K562 (cell line): Measurements from ENCODE around the gene ZNF460. TPM values are rescaled to one million over a fixed set of nuclear protein-coding genes. Genes with fewer than 3 reads are reported as not detected.

Experiments used
- BRF1 ChIP-seq: IDR thresholded peaks from 3 replicates; pipeline ENCODE4 v1.6.1; 2011; ENCODE audit warnings: borderline replicate concordance, mild to moderate bottlenecking; ENCODE audit not compliant: insufficient read length; ENCODE audit errors: extremely low read depth
- CREM ChIP-seq: IDR thresholded peaks from 2 replicates; pipeline ENCODE4 v1.6.1; 2014; ENCODE audit warnings: antibody characterized with exemption, low read depth
- ESRRA ChIP-seq: fragments of 450-650 bp; IDR thresholded peaks from 2 replicates; pipeline ENCODE4 v1.6.1; 2014; ENCODE audit warnings: low read depth, mild to moderate bottlenecking, moderate library complexity, borderline replicate concordance
- KLF13 ChIP-seq: fragments of 450-650 bp; IDR thresholded peaks from 2 replicates; pipeline ENCODE4 v1.6.1; 2016; ENCODE audit warnings: missing genetic modification characterization, low read depth, mild to moderate bottlenecking, missing compliant biosample characterization, moderate library complexity, borderline replicate concordance
- MAZ ChIP-seq, 2 experiments: fragments of 450-650 bp in 1 of 2; sonication (generic) in 1 of 2; formaldehyde crosslinking; IDR thresholded peaks in 1 of 2; conservative IDR thresholded peaks in 1 of 2; 2 replicates each; pipeline versions ENCODE4 v1.4.0 to v1.5.0; 2020; ENCODE audit warnings: mild to moderate bottlenecking in 1 of 2, missing genetic modification reagents in 1 of 2
- NCOA1 ChIP-seq: fragments of 450-650 bp; IDR thresholded peaks from 2 replicates; pipeline ENCODE4 v1.6.1; 2016; ENCODE audit warnings: low read depth
- NR2C1 ChIP-seq, 2 experiments: fragments of 450-650 bp; IDR thresholded peaks; 2 replicates each; pipeline ENCODE4 v1.6.1; 2017; ENCODE audit warnings: mild to moderate bottlenecking in 2 of 2, antibody characterized with exemption in 1 of 2, inconsistent platforms in 1 of 2, missing compliant biosample characterization in 1 of 2, missing genetic modification characterization in 1 of 2
- PHF20 ChIP-seq: fragments of 450-650 bp; IDR thresholded peaks from 2 replicates; pipeline ENCODE4 v1.6.1; 2018; ENCODE audit not compliant: partially characterized antibody
- PKNOX1 ChIP-seq: fragments of 450-650 bp; IDR thresholded peaks from 2 replicates; pipeline ENCODE4 v1.6.1; 2016
- POLR2G ChIP-seq: fragments of 200-400 bp; formaldehyde crosslinking; IDR thresholded peaks from 2 replicates; pipeline ENCODE4 v1.6.1; 2017; ENCODE audit warnings: low read depth, mild to moderate bottlenecking, antibody characterized with exemption, low read length, moderate library complexity
- PPARD ChIP-seq: fragments of 250-450 bp; sonication (Bioruptor Pico); IDR thresholded peaks from 2 replicates; pipeline ENCODE4 v1.8.0; 2022; ENCODE audit warnings: inconsistent platforms, mild to moderate bottlenecking, moderate library complexity
- RBM39 ChIP-seq: fragments of 200-400 bp; formaldehyde crosslinking; optimal IDR thresholded peaks from 2 replicates; pipeline ENCODE3; 2018; ENCODE audit warnings: low read depth, low read length
- SMAD2 ChIP-seq: fragments of 150-350 bp; IDR thresholded peaks from 2 replicates; pipeline ENCODE4 v1.6.1; 2014; ENCODE audit warnings: low read depth, mild to moderate bottlenecking, low read length
- SMARCC2 ChIP-seq: fragments of 450-650 bp; IDR thresholded peaks from 2 replicates; pipeline ENCODE4 v1.6.1; 2017; ENCODE audit warnings: antibody characterized with exemption, moderate library complexity, mild to moderate bottlenecking, low read depth
- ZFP1 ChIP-seq: fragments of 450-650 bp; formaldehyde crosslinking; IDR thresholded peaks from 2 replicates; pipeline ENCODE4 v1.4.0; 2020; ENCODE audit warnings: mild to moderate bottlenecking, mixed read lengths
- ZNF146 ChIP-seq: IDR thresholded peaks from one replicate; pipeline ENCODE4 v1.6.1; 2018; ENCODE audit warnings: missing compliant biosample characterization; ENCODE audit not compliant: unreplicated experiment
- ZNF239 ChIP-seq: fragments of 250-450 bp; sonication (Bioruptor Pico); IDR thresholded peaks from 2 replicates; pipeline ENCODE4 v1.4.0; 2020; ENCODE audit warnings: mild to moderate bottlenecking
- ZNF444 ChIP-seq: fragments of 250-450 bp; sonication (Bioruptor Pico); IDR thresholded peaks from 2 replicates; pipeline ENCODE4 v1.4.0; 2020; ENCODE audit warnings: mild to moderate bottlenecking, moderate library complexity
- ZNF707 ChIP-seq: fragments of 250-450 bp; sonication (Bioruptor Pico); conservative IDR thresholded peaks from 2 replicates; pipeline ENCODE4 v1.8.0; 2022; ENCODE audit warnings: inconsistent platforms, mild to moderate bottlenecking, moderate library complexity
- polyA plus RNA-seq, 8 experiments: library from polyadenylated mRNA; depleted of rRNA in 4 of 8; stranded (reverse) in 5 of 8; unstranded in 3 of 8; fragments of >200 nt; fragmentation: Nextera tagmentation in 2 of 8; fragmentation: Illumina TruSeq in 1 of 8; extraction: Ambion mirVana in 2 of 8; extraction: Trizol in 1 of 8; gene quantifications; 2 replicates each; pipeline versions ENCODE4 v1.2.1 to v1.2.3, GENCODE V29; 2011 to 2014; ENCODE audit warnings: inconsistent platforms in 1 of 8, missing spikeins in 1 of 8
- total RNA-seq, 7 experiments: library from RNA; depleted of rRNA in 6 of 7; stranded (reverse); fragments of >200 nt in 6 of 7; fragmentation: Illumina TruSeq in 2 of 7; extraction: Trizol in 2 of 7; gene quantifications; 2 replicates each; pipeline versions ENCODE4 v1.2.1 to v1.2.3, GENCODE V29; 2011 to 2021; ENCODE audit warnings: low replicate concordance in 1 of 7
- TF ChIP-seq, protein P1 (sequence below): sonication (generic); formaldehyde crosslinking; IDR thresholded peaks from 2 replicates; pipeline ENCODE4 v1.8.1; 2023; ENCODE audit warnings: mild to moderate bottlenecking, missing genetic modification reagents
- TF ChIP-seq, protein P2 (sequence below): fragments of 450-650 bp; formaldehyde crosslinking; IDR thresholded peaks from 2 replicates; pipeline ENCODE4 v1.4.0; 2020; ENCODE audit warnings: mild to moderate bottlenecking, moderate library complexity

The ZNF460 gene
- total and polyA plus RNA-seq, 9 of the 15 experiments (the other 6 are each of a cell fraction or from before 2014, with no cell fraction given), result 0.45 to 36.2 (median 16.6) TPM

- TF ChIP-seq NR2C1 (IDR thresholded peaks at IDR 0.05) (no peak), NR2C1 (tag; IDR thresholded peaks at IDR 0.05) (peak; percentile 29; the same call in 1 of the 2 replicates), ZFP1 (CRISPR knock-in tag) (no peak), BRF1 (no peak), RBM39 (no peak), KLF13 (tag) (no peak), ZNF239 (CRISPR knock-in tag) (no peak), CREM (peak; percentile 99), ZNF444 (CRISPR knock-in tag) (no peak), SMARCC2 (no peak), PHF20 (peak; percentile 83), PPARD (CRISPR knock-in tag) (no peak), ESRRA (peak; percentile 26; the same call in 1 of the 2 replicates), NCOA1 (no peak), PKNOX1 (peak; percentile 67), POLR2G (peak; percentile 94), SMAD2 (no peak), ZNF146 (no peak), ZNF707 (no peak), MAZ (CRISPR knock-in tag; conservative IDR thresholded peaks at IDR 0.05 in 1 of 2, IDR thresholded peaks at IDR 0.05 in 1 of 2) (peak in 1 of 2 experiments; percentile 65; a peak in 2 of 4 replicates)
- TF ChIP-seq, protein P1, sequence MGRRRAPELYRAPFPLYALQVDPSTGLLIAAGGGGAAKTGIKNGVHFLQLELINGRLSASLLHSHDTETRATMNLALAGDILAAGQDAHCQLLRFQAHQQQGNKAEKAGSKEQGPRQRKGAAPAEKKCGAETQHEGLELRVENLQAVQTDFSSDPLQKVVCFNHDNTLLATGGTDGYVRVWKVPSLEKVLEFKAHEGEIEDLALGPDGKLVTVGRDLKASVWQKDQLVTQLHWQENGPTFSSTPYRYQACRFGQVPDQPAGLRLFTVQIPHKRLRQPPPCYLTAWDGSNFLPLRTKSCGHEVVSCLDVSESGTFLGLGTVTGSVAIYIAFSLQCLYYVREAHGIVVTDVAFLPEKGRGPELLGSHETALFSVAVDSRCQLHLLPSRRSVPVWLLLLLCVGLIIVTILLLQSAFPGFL (CRISPR knock-in tag), result no peak
- TF ChIP-seq, protein P2, sequence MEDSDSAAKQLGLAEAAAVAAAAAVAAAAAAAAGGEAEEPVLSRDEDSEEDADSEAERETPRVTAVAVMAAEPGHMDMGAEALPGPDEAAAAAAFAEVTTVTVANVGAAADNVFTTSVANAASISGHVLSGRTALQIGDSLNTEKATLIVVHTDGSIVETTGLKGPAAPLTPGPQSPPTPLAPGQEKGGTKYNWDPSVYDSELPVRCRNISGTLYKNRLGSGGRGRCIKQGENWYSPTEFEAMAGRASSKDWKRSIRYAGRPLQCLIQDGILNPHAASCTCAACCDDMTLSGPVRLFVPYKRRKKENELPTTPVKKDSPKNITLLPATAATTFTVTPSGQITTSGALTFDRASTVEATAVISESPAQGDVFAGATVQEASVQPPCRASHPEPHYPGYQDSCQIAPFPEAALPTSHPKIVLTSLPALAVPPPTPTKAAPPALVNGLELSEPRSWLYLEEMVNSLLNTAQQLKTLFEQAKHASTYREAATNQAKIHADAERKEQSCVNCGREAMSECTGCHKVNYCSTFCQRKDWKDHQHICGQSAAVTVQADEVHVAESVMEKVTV, result no peak
Observed at GRCh38 chr19:57320180-57321084, 40.1 kb downstream of the ZNF460 start, which contains the start of gene ZNF543 (continued).
